Natural killer cell (primary cell): ENCODE measurements around the gene CLK3. TPM values are rescaled to one million over a fixed set of nuclear protein-coding genes. Genes with fewer than 3 reads are reported as not detected.

ENCODE experiments used
- total RNA-seq, 4 donors: library from RNA; stranded (reverse); fragments of 120-200 nt in 1 of 4; gene quantifications; one replicate each; pipeline versions ENCODE4 v1.2.3 to v1.2.4, GENCODE V29; 2013 to 2022

The CLK3 gene
- total RNA-seq, 3 donors from 2014 or later (not counting 1 experiment from before 2014, with no cell fraction given): 288 to 298 (median 293) TPM

Other genes with a start within 250 kb of the CLK3 start
- 1 to 10 TPM in 1 of 3 donors, not detected in 2; 5.1 TPM for gene CYP11A1, start 248.2 kb upstream of the CLK3 start, total RNA-seq
- 10 to 100 TPM in 1 of 3 donors, 1 to 10 TPM in 2; 4.7 to 46.2 (median 9.0) TPM for gene SEMA7A, start 181.9 kb upstream of the CLK3 start, total RNA-seq
- 10 to 100 TPM; 25.1 to 38.7 (median 29.0) TPM for gene UBL7, start 154.7 kb upstream of the CLK3 start, total RNA-seq
- gene ARID3B, start 74.6 kb upstream of the CLK3 start, total RNA-seq: 10 to 100 TPM; 56.4 to 59.2 (median 58.3) TPM
- gene EDC3, start 80.2 kb downstream of the CLK3 start, total RNA-seq: 10 to 100 TPM; 22.4 to 39.2 (median 32.6) TPM
- under 1 TPM in 1 of 3 donors, not detected in 2; 0.33 TPM for gene CYP1A1, start 109.7 kb downstream of the CLK3 start, total RNA-seq
- not detected for gene CYP1A2, start 133.0 kb downstream of the CLK3 start, total RNA-seq
- 100 to 1,000 TPM; 282 to 334 (median 287) TPM for gene CSK, start 166.2 kb downstream of the CLK3 start, total RNA-seq
- 1 to 10 TPM in 1 of 3 donors, under 1 TPM in 2; 0.72 to 1.1 (median 0.94) TPM for gene LMAN1L, start 197.0 kb downstream of the CLK3 start, total RNA-seq
- gene CPLX3, start 210.8 kb downstream of the CLK3 start, total RNA-seq: under 1 TPM in 2 of 3 donors, not detected in 1; 0.16 to 0.93 TPM
- gene ULK3, start 227.3 kb downstream of the CLK3 start, total RNA-seq: 10 to 100 TPM; 54.8 to 75.1 (median 64.7) TPM